Glutamatergic neuron (in vitro differentiated cells): ENCODE measurements around the gene KCNQ1. TPM values are rescaled to one million over a fixed set of nuclear protein-coding genes. Genes with fewer than 3 reads are reported as not detected.

Source experiments
- DNase-seq: peaks from one replicate; pipeline ENCODE4 v3.0.0; 2022
- H3K27ac Mint-ChIP-seq: one replicate; pipeline ENCODE4 v1.8.0; 2020; ENCODE audit warnings: mild to moderate bottlenecking, mixed read lengths, inconsistent platforms; ENCODE audit not compliant: unreplicated experiment
- H3K27me3 Mint-ChIP-seq: one replicate; pipeline ENCODE4 v1.8.0; 2020; ENCODE audit warnings: mild to moderate bottlenecking, moderate library complexity, mixed read lengths, inconsistent platforms; ENCODE audit not compliant: unreplicated experiment
- H3K36me3 Mint-ChIP-seq: one replicate; pipeline ENCODE4 v1.8.0; 2020; ENCODE audit warnings: mild to moderate bottlenecking, mixed read lengths, inconsistent platforms; ENCODE audit not compliant: unreplicated experiment
- H3K4me1 Mint-ChIP-seq: one replicate; pipeline ENCODE4 v1.8.0; 2020; ENCODE audit warnings: mild to moderate bottlenecking, low read depth, mixed read lengths, inconsistent platforms; ENCODE audit not compliant: unreplicated experiment
- H3K4me3 Mint-ChIP-seq: one replicate; pipeline ENCODE4 v1.8.0; 2020; ENCODE audit warnings: mild to moderate bottlenecking, mixed read lengths, inconsistent platforms; ENCODE audit not compliant: unreplicated experiment
- H3K9me3 Mint-ChIP-seq: one replicate; pipeline ENCODE4 v1.8.0; 2020; ENCODE audit warnings: mild to moderate bottlenecking, moderate library complexity, mixed read lengths, inconsistent platforms; ENCODE audit not compliant: unreplicated experiment
- total RNA-seq: library from RNA; stranded (reverse); fragmentation: NEBNext Ultra II Directional; extraction: Animal tissue kit (Norgen Biotek cat#: 25700); gene quantifications from one replicate; pipeline ENCODE4 v1.2.1, GENCODE V29; 2021; ENCODE audit not compliant: unreplicated experiment
- TF ChIP-seq, protein P1 (sequence below): fragments of 200-600 bp; sonication (generic); IDR thresholded peaks from one replicate; pipeline ENCODE4 v1.5.0; 2021; ENCODE audit not compliant: partially characterized antibody, unreplicated experiment

KCNQ1 gene
- total RNA-seq, 1 donor from 2014 or later = 0.44 TPM

DNA sequence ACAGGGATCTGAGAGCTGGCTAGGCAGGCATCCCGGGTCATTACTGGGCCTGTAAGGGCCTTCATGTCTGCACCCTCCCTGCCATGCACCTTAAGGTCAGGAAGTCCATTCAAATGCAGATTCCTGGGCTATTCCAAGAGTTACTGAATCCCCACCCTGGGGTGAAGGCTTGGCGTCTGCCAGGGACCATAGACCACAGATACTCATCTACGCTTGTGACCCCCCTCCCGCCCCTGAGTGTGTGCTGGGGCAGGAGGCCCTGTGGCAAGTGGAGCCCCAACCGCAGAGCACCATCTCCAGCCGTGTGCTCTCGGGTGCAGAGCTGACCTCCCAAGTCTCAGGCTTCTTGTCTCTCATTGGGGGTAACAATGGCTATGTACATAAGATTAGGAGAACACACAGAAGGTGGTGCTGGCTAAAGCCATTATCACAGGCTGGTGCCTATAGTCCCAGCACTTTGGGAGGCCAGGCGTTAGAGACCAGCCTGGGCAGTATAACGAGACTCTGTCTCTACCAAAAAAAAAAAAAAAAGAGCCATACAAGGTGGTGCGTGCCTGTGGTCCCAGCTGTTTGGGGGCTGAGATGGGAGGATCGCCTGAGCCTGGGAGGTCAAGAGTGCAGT is 274.1 kb downstream of the KCNQ1 start:
- peaks cover 3% of the 10 kb centered on the region for H3K9me3 Mint-ChIP-seq
- H3K27me3 Mint-ChIP-seq = peaks cover 3% of the 10 kb centered on the region
- TF ChIP-seq, protein P1, sequence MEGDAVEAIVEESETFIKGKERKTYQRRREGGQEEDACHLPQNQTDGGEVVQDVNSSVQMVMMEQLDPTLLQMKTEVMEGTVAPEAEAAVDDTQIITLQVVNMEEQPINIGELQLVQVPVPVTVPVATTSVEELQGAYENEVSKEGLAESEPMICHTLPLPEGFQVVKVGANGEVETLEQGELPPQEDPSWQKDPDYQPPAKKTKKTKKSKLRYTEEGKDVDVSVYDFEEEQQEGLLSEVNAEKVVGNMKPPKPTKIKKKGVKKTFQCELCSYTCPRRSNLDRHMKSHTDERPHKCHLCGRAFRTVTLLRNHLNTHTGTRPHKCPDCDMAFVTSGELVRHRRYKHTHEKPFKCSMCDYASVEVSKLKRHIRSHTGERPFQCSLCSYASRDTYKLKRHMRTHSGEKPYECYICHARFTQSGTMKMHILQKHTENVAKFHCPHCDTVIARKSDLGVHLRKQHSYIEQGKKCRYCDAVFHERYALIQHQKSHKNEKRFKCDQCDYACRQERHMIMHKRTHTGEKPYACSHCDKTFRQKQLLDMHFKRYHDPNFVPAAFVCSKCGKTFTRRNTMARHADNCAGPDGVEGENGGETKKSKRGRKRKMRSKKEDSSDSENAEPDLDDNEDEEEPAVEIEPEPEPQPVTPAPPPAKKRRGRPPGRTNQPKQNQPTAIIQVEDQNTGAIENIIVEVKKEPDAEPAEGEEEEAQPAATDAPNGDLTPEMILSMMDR = no peak
- no peak overlapping the region for H3K27ac Mint-ChIP-seq
- no peaks in the 10 kb centered on the region for H3K36me3 Mint-ChIP-seq
- peaks cover 10% of the 10 kb centered on the region for H3K4me1 Mint-ChIP-seq
- no peak overlapping the region for H3K4me3 Mint-ChIP-seq
- DNase-seq = no peak

DNA sequence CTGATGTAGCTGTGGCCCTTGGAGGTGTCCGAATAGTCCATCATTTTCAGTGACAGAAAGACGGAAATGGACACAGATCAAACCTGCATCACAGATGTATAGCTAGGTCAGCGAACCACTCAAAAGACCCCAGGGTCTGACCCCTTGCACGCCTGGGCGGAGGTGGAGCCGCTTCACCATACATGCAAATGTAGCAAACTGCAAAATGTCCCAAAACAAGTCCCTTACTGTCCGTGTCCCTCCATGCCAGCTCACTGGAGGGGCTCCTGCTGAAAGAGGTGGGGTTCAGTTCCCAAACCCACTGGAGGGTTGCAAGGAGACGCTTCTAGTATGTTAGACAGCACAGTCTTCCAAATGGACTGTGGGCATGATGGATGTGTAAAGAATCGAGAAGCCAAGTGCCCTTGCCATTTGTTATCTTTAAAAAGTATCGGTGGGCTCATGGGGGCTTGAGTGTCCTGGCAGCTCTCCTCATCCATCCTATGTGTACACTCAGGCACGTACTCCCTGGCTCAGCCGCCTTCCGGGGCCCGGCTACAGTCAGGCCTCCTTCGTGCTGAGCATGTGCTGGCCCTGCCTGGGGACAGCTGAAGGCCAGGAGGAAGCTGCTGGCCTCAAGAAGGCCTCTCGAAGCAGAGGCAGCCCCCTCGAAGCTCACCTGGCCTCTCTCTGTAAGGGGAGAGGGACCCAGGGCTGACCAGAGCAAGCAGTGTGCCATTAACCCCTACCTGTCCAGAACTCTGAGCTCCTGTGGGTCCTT is 275.2 kb downstream of the KCNQ1 start:
- Mint-ChIP-seq H3K36me3 (no peaks in the 10 kb centered on the region), H3K27me3 (peaks cover 6% of the 10 kb centered on the region), H3K4me1 (peaks cover 10% of the 10 kb centered on the region), H3K4me3 (no peak overlapping the region), H3K9me3 (peaks cover 3% of the 10 kb centered on the region), H3K27ac (no peak overlapping the region)
- no peak for DNase-seq
- TF ChIP-seq, protein P1 = no peak

DNA sequence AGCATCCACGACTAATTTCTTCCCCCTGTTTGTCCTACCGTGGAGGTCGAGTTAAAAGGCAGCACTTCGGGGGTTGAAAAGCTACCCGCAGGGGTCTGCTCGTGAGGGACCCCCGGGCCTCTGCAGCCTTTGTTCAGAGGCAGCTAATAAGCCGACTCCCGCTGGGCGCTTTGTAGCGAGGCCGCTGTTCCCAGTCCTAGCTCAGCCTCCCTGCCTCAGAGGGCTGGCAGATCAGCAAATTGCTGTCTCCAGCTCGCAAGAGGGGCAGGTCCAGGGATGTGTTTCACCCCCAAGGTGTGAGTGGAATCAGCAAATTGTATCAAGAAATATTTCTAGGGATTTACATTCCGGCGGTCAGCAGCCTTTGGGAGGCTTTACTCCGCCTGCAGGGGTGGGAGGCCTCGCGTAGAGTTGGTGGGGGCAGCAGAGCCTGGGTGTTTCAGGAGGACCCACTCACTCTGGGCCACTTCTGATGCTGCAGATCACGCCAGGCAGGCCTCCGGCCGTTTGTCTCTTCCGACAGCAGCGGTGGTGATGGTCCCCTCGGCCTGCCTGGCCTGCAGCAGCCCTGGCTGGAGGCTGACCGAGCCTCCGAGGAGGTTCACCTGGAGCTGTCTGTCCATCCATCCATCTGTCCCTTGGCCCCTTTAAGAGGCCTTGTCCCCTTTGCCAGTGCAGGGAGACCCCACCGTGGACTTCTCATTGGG is 276.6 kb downstream of the KCNQ1 start:
- no peak for DNase-seq
- Mint-ChIP-seq H3K36me3 (no peaks in the 10 kb centered on the region), H3K27ac (no peak overlapping the region), H3K4me1 (peaks cover 13% of the 10 kb centered on the region), H3K4me3 (no peak overlapping the region), H3K9me3 (peaks cover 1% of the 10 kb centered on the region), H3K27me3 (peaks cover 5% of the 10 kb centered on the region)
- TF ChIP-seq, protein P1 = no peak

DNA sequence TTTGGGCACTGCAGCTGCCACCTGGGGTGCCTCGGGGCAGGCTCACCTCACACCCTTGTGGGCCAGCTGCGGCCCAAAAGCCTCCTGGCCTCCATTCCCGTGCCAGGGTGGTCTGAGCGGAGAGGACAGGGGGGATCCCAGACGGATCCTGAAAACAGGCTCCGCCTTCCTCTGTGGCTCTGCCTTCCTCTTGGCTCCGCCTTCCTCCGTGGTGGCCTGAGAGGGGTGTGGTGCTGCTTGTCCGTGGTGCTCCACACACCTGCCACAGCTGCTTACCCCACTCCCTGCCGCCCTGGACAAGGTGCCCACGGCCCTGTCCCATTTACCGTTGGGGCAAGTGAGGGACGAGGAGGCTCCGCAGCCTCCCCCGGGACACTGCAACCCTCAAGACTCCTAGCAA is 278.1 kb downstream of the KCNQ1 start:
- TF ChIP-seq, protein P1 = no peak
- peaks cover 4% of the 10 kb centered on the region for H3K27me3 Mint-ChIP-seq
- H3K9me3 Mint-ChIP-seq = peaks cover 9% of the 10 kb centered on the region
- no peak overlapping the region for H3K27ac Mint-ChIP-seq
- no peak for DNase-seq
- no peaks in the 10 kb centered on the region for H3K36me3 Mint-ChIP-seq
- no peak overlapping the region for H3K4me3 Mint-ChIP-seq
- H3K4me1 Mint-ChIP-seq = peaks cover 11% of the 10 kb centered on the region
